MCF 10A (cell line): ENCODE measurements around the gene CIB4. TPM values are rescaled to one million over a fixed set of nuclear protein-coding genes. Genes with fewer than 3 reads are reported as not detected.

Experiments used
- BruUV-seq: library from RNA; stranded (reverse); fragments of 400-500 nt; replicated peaks from 2 replicates; lab custom pipeline; 2021; lab: Mats Ljungman, UMichigan
- CTCF ChIA-PET: fragments of 300-600 bp; sonication (Branson Sonifier 250); formaldehyde crosslinking; extraction: SDS; loops from one replicate; lab custom pipeline; 2021; ENCODE audit warnings: antibody characterized with exemption, inconsistent platforms; lab: Yijun Ruan, JAX
- POLR2A ChIA-PET: fragments of 300-600, 350-650 bp; sonication (Branson Sonifier 250); formaldehyde crosslinking; extraction: SDS; loops from one replicate; lab custom pipeline; 2020; ENCODE audit warnings: antibody characterized with exemption, inconsistent platforms; lab: Yijun Ruan, JAX
- DNase-seq: peaks from one replicate; pipeline ENCODE4 v3.0.0-alpha.2; 2018; ENCODE audit not compliant: unreplicated experiment
- H3K27ac Mint-ChIP-seq: one replicate; pipeline ENCODE4 v1.8.0; 2022; ENCODE audit warnings: mild to moderate bottlenecking, low read depth, mixed read lengths; ENCODE audit not compliant: unreplicated experiment
- H3K27me3 Mint-ChIP-seq: one replicate; pipeline ENCODE4 v1.8.0; 2022; ENCODE audit warnings: mixed read lengths; ENCODE audit not compliant: insufficient read depth, unreplicated experiment
- H3K36me3 Mint-ChIP-seq: one replicate; pipeline ENCODE4 v1.8.0; 2022; ENCODE audit warnings: mild to moderate bottlenecking, moderate library complexity, mixed read lengths; ENCODE audit not compliant: insufficient read depth, unreplicated experiment
- H3K4me1 Mint-ChIP-seq: one replicate; pipeline ENCODE4 v1.8.0; 2022; ENCODE audit warnings: mixed read lengths; ENCODE audit not compliant: insufficient read depth, unreplicated experiment
- H3K4me3 Mint-ChIP-seq: one replicate; pipeline ENCODE4 v1.8.0; 2022; ENCODE audit warnings: mild to moderate bottlenecking, moderate library complexity, mixed read lengths; ENCODE audit not compliant: unreplicated experiment
- H3K9me3 Mint-ChIP-seq: one replicate; pipeline ENCODE4 v1.8.0; 2022; ENCODE audit warnings: mixed read lengths; ENCODE audit not compliant: unreplicated experiment
- intact Hi-C: fragments of 100-400 bp; cut with micrococcal nuclease; formaldehyde crosslinking; loops from 2 replicates; pipeline ENCODE4 v1.14.1; 2022
- total RNA-seq: library from RNA; stranded (reverse); gene quantifications from 2 replicates; pipeline ENCODE4 v1.2.3, GENCODE V29; 2022
- TF ChIP-seq, protein P1 (sequence below): fragments of 200-600 bp; IDR thresholded peaks from one replicate; pipeline ENCODE4 v1.8.0; 2022; ENCODE audit warnings: antibody characterized with exemption, mild to moderate bottlenecking; ENCODE audit not compliant: unreplicated experiment

CIB4 gene
- total RNA-seq, 1 experiment from 2014 or later: not detected

DNA sequence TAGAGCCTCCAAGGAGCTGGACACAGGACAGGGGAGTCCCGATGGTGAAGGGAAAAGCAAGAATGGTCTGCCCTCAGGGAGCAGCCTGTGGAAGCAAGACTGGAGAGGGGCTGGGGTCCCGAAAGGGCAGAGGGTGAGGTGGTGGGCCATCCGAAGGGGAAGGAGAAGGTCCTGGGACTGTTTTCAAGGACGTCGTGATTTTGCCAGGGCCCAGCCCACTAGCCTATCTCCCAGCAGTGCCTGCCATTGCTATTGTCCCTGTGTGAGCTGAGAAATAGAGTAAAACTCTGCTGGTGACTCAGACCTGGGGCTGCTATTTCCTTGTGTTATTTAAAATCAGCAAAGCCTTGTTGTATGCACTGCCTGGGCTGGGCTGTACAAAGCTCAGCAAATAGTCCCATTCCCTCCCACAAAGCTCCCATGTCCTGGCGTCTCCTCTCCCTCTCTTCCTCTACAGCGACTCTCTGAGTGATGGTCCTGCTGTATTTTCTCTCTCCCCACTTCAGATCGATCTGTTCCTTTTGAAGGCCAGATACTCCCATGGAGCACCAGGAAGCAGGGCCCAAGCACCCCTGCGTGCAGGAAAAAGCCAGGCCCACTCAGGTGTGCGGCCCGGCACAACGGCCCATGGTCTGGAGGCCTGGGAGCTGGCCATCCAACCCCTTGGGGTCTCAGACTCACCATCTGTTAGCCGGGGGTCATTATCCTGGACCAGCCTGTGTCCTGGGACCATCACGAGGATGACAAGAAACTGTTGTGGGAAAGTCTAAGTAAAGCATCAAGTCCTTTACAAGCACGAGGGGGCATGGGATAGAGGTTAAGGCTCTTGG is 98.3 kb downstream of the CIB4 start:
- TF ChIP-seq, protein P1, sequence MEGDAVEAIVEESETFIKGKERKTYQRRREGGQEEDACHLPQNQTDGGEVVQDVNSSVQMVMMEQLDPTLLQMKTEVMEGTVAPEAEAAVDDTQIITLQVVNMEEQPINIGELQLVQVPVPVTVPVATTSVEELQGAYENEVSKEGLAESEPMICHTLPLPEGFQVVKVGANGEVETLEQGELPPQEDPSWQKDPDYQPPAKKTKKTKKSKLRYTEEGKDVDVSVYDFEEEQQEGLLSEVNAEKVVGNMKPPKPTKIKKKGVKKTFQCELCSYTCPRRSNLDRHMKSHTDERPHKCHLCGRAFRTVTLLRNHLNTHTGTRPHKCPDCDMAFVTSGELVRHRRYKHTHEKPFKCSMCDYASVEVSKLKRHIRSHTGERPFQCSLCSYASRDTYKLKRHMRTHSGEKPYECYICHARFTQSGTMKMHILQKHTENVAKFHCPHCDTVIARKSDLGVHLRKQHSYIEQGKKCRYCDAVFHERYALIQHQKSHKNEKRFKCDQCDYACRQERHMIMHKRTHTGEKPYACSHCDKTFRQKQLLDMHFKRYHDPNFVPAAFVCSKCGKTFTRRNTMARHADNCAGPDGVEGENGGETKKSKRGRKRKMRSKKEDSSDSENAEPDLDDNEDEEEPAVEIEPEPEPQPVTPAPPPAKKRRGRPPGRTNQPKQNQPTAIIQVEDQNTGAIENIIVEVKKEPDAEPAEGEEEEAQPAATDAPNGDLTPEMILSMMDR: no peak
- ChIA-PET CTCF (interaction anchor here (1.4 to 2.2 kb wide), 4 partner anchors 14 to 204 kb away, joined by 3 to 10 read pairs (median 6); no protein-coding TSS in a partner anchor), POLR2A (no interaction called here)
- DNase-seq: no peak
- Mint-ChIP-seq H3K4me3 (no peak overlapping the region), H3K27me3 (peaks cover 67% of the 10 kb centered on the region), H3K27ac (no peak overlapping the region), H3K4me1 (no peaks in the 10 kb centered on the region), H3K9me3 (no peaks in the 10 kb centered on the region), H3K36me3 (no peaks in the 10 kb centered on the region)
- BruUV-seq: no TSS peak
- intact Hi-C loops: no loop called here

DNA sequence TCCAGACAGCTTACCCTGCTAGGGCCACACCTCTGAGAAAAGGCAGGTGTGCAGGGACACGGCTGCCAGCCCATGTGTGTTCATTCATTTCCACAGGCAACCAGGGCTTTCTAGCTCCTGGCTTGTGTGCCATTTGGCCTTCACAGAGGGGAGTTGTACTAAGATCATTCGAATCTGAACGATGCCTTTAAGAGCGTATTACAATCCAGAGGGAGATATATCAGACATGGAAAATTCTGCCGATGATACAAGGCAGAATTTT is 99.0 kb downstream of the CIB4 start:
- H3K9me3 Mint-ChIP-seq: no peaks in the 10 kb centered on the region
- no peak overlapping the region for H3K4me3 Mint-ChIP-seq
- no peaks in the 10 kb centered on the region for H3K36me3 Mint-ChIP-seq
- POLR2A ChIA-PET: no interaction called here
- H3K4me1 Mint-ChIP-seq: no peaks in the 10 kb centered on the region
- intact Hi-C loops: no loop called here
- no peak overlapping the region for H3K27ac Mint-ChIP-seq
- no peak for DNase-seq
- no TSS peak for BruUV-seq
- H3K27me3 Mint-ChIP-seq: peaks cover 59% of the 10 kb centered on the region
- TF ChIP-seq, protein P1: no peak
- CTCF ChIA-PET: interaction anchor here (0.7 to 2.2 kb wide), 3 partner anchors 36 to 204 kb away, joined by 3 to 10 read pairs (median 3); no protein-coding TSS in a partner anchor

DNA sequence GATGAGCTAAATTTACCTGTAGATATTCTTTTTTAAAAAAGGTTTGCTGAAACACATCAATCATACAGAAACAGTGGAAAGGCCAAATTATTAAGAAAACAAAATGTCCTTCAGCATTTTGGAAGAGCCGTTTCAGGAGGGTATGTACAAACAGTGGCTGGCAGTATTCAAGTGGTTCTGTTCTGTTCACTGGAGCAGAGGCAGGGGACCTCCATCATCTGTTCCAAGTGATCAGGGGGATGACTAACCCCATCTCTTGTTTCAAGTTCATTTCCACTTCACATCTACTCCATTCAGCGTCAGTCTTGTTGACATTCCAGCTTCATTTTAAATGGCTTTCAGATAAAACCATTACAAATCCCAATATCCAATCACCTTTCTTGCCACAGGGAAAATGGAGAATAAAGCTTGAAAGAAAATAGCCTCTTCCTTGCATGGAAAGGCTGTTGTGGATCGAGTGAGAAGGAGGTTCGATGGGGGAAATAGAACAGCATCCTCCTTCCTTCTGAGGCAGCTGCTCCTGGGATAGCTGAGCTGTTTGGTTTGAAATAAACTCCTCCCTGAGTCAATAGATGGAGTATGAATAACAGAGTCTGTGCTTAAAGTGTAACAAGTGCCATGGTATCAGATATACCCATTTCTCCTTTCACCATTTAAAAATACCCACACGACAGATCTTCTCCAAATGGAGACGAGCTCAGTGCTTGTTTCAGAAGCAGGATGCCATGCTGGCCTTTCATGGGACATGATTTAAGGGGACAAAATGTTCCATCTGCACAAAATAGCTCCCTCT is 99.6 kb downstream of the CIB4 start:
- H3K9me3 Mint-ChIP-seq: no peaks in the 10 kb centered on the region
- no peaks in the 10 kb centered on the region for H3K36me3 Mint-ChIP-seq
- BruUV-seq: no TSS peak
- H3K27me3 Mint-ChIP-seq: peaks cover 54% of the 10 kb centered on the region
- intact Hi-C loops: no loop called here
- TF ChIP-seq, protein P1: no peak
- H3K4me3 Mint-ChIP-seq: no peak overlapping the region
- no peaks in the 10 kb centered on the region for H3K4me1 Mint-ChIP-seq
- no peak overlapping the region for H3K27ac Mint-ChIP-seq
- POLR2A ChIA-PET: no interaction called here
- DNase-seq: no peak
- CTCF ChIA-PET: interaction anchor here (0.7 to 2.2 kb wide), 3 partner anchors 37 to 545 kb away, joined by 3 to 10 read pairs (median 4); partner anchors contain the start of gene KHK

DNA sequence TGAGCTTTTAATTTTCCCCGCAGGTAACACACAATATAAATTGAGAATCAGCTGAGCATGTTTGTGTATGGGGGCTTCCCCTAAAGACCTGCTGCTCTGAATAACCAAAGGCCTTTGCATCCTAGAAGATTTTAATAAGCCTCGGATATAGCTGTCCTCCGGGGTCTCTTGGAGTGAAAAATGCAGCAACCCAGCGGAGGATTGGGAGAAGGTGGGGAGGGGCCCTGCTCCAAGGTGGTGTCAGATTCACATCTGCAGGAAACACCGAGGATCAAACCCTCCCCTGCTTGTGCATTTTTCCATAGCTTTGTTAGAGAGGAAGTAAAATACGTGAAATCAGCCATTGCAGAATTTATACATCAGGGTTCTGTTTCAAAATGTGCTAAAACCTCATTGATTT is 100.2 kb downstream of the CIB4 start:
- Mint-ChIP-seq H3K27me3 (peaks cover 48% of the 10 kb centered on the region), H3K9me3 (no peaks in the 10 kb centered on the region), H3K27ac (no peak overlapping the region), H3K4me3 (no peak overlapping the region), H3K36me3 (no peaks in the 10 kb centered on the region), H3K4me1 (no peaks in the 10 kb centered on the region)
- CTCF ChIA-PET: interaction anchor here (1.1 to 2.2 kb wide), 2 partner anchors 37 to 546 kb away, joined by 4 to 10 read pairs; partner anchors contain the start of gene KHK
- TF ChIP-seq, protein P1: no peak
- intact Hi-C loops: no loop called here
- DNase-seq: no peak
- BruUV-seq: no TSS peak
- POLR2A ChIA-PET: no interaction called here
